ENCODE data around the gene ALDH4A1.

Gene ALDH4A1

DNA sequence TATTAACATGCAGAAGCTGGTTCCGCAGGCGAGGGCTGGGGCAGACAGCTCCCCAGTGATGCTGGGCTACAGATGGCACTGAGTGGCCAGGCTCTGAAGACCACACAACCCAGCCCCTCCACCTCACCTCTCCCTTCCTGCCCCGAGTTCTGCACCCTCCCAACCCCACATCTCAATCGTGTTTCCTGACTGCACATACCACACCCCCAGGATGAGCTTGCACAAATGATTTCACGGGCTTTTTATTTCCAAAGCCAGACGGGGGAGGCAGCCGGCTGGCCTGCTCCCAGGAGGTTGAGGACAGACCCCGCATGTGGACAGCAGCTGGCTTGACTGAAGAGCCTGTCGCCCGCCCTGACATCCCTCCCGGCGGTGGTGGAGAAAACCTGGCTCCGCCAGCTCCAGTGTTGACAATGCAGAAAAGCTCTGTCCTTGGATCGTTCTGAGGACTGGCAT lies 21.4 kb upstream of the ALDH4A1 start:
- TF ChIP-seq, protein P1, sequence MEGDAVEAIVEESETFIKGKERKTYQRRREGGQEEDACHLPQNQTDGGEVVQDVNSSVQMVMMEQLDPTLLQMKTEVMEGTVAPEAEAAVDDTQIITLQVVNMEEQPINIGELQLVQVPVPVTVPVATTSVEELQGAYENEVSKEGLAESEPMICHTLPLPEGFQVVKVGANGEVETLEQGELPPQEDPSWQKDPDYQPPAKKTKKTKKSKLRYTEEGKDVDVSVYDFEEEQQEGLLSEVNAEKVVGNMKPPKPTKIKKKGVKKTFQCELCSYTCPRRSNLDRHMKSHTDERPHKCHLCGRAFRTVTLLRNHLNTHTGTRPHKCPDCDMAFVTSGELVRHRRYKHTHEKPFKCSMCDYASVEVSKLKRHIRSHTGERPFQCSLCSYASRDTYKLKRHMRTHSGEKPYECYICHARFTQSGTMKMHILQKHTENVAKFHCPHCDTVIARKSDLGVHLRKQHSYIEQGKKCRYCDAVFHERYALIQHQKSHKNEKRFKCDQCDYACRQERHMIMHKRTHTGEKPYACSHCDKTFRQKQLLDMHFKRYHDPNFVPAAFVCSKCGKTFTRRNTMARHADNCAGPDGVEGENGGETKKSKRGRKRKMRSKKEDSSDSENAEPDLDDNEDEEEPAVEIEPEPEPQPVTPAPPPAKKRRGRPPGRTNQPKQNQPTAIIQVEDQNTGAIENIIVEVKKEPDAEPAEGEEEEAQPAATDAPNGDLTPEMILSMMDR (IDR thresholded peaks at IDR 0.05; ENCODE audit: low read depth, low read length, missing control alignments): no peak
- no peak for DNase-seq (ENCODE audit: low read depth)
- H3K4me3 ChIP-seq (ENCODE audit: low read depth, low read length): no peak overlapping the region
- in situ Hi-C loops (cut with HindIII; ENCODE audit: low sequenced_read_pairs): no loop called here

DNA sequence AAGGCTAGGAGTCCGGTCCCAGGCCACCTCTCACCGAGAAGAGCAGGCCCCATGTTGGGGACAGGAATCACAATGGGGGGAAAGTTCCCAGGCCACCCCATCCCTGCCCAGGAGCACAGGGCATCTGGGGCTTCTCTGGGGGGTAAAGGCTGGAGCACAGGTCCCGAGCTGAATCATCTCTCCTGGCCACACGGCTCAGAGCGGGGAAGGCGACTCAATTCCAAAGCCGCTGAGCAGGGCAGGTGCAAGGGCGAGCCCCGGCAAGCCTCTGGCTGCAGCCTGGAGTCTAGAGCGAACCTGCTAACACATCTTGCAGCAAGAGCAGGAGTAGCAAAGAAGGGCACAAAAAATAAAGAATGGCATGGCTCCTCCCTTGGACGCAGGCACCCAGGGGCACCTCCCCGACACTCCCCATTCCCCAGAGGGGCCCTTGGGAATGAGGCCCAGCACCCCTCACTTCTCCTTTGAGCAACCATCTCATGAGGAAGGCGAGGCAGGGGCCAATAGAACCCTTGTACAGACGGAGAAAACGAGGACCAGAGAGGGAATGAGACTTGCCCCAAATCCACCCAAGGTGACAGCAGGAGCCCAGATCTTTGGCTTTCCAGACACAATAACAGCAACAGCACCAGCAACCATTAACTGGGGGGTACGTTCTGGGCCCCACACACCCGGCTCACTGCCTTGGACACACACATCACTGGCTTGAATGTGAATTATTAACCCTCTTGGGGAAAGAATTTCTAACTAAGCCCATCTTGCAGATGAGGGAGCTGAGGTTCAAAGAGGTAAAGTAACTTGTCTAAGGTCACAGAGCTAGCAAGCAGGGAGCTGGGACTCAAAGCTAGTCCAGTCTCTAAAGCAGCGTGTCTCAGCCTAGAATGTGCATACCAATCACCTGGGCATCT lies 20.7 kb upstream of the ALDH4A1 start:
- TF ChIP-seq, protein P1 (IDR thresholded peaks at IDR 0.05; ENCODE audit: low read depth, low read length, missing control alignments): no peak

DNA sequence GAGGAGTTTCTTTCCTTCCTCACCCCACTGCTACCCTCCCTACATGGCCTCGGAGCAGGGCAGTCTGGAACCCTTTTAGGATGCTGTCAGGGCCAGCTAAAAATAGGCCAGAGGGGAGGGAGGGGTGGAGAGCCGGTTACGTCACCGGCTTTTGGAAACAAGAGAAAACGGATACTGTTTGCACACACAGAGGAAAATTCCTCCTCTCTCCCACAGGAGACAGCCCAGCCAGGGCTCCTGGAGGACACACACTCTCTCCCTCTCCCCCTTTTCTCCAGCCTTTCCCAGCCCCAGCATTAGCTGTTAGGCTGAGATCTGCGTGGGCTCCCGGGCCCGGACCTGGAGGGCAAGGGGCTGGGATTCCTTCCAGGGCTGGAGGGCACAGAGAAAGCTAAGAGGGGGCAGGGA lies 20.0 kb upstream of the ALDH4A1 start:
- TF ChIP-seq, protein P1 (IDR thresholded peaks at IDR 0.05; ENCODE audit: low read depth, low read length, missing control alignments): peak; percentile 17
- H3K4me3 ChIP-seq (ENCODE audit: low read depth, low read length): no peak overlapping the region
- DNase-seq (ENCODE audit: low read depth): peak; percentile 59
- in situ Hi-C loops (cut with HindIII; ENCODE audit: low sequenced_read_pairs): no loop called here

More for the DNA sequence above, 20.7 kb upstream of the ALDH4A1 start:
- in situ Hi-C loops (cut with HindIII; ENCODE audit: low sequenced_read_pairs): no loop called here
- DNase-seq (ENCODE audit: low read depth): no peak
- H3K4me3 ChIP-seq (ENCODE audit: low read depth, low read length): no peak overlapping the region

DNA sequence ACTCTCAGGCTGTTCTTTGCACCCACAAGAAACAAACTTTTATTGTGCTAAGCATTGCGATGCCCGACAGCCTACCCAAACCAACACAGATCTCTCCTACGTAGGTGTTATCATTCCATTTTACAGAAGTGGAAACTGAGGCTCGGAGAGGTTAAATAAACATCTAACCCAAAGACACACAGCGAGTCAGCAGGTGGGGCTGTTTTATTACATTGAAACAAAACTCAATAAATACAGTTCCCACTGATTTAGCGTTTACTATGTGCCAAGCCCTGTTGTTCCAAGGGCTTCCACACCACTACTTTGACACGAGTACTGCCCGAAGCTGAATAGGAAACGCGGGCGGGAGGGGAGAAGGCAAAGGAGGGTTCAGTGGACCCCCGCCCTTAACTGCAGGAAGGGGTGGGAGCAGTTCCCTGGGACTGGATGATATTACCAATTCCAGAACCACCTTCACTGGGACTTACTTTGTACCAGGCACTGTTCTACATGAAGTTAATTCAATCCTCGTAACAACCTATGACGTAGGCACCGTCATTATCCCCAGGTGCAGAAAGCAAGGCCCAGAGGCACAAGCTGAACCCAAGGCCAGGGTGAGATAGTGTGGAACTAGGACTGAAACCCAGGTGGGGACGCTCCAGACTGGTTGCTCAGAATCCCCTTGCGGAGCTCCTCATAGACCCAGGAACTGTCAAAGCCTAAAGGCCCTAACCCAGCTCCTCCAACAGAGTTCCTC lies 19.3 kb upstream of the ALDH4A1 start:
- TF ChIP-seq, protein P1 (IDR thresholded peaks at IDR 0.05; ENCODE audit: low read depth, low read length, missing control alignments): peak; percentile 12
- no peak overlapping the region for H3K4me3 ChIP-seq (ENCODE audit: low read depth, low read length)
- DNase-seq (ENCODE audit: low read depth): no peak
- in situ Hi-C loops (cut with HindIII; ENCODE audit: low sequenced_read_pairs): no loop called here

DNA sequence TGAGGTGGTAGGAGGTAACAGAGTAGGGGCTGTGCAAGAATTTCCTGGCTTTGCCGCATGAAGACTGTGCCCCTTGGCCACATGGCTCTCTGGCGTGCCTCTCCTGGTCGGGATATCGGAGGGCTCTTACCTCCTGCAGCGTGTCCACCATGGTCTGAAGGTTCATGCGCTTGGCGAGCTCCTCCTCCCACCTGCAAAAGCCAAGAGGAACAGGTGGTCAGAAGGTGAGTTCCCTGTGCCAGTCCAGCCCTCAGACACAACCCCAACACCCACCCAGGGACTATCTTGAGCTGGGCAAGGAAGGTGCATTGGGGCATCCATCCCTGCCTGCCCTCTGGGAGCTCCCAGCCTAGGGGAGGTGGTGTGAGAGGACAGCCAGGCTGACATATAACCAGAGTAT lies 18.6 kb upstream of the ALDH4A1 start:
- H3K4me3 ChIP-seq (ENCODE audit: low read depth, low read length): no peak overlapping the region
- TF ChIP-seq, protein P1 (IDR thresholded peaks at IDR 0.05; ENCODE audit: low read depth, low read length, missing control alignments): no peak
- in situ Hi-C loops (cut with HindIII; ENCODE audit: low sequenced_read_pairs): no loop called here
- DNase-seq (ENCODE audit: low read depth): no peak

DNA sequence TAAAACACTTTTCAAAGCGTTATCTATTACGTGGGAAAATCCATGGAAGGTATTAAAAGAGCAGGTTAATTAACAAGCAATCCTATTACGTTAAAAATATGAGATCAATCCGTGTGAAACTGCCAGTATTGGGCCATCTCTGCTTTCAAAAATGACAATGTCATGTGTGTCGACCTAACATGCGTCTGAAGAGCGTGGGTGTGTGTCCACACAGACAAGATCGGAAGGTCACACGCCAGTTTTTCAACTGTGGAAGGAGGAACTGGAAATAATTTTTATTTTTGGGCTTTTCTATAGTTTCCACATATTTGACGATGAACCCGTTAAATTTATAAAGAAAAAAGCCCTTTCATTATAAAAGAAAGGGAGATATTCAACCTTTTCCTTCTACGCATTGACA lies 17.6 kb upstream of the ALDH4A1 start:
- TF ChIP-seq, protein P1 (IDR thresholded peaks at IDR 0.05; ENCODE audit: low read depth, low read length, missing control alignments): no peak
- no peak for DNase-seq (ENCODE audit: low read depth)
- in situ Hi-C loops (cut with HindIII; ENCODE audit: low sequenced_read_pairs): no loop called here
- H3K4me3 ChIP-seq (ENCODE audit: low read depth, low read length): no peak overlapping the region

All from astrocyte of the cerebellum (primary cell).